Smooth muscle cell (in vitro differentiated cells): Measurements from ENCODE around the gene MAP3K4. TPM values are rescaled to one million over a fixed set of nuclear protein-coding genes. Genes with fewer than 3 reads are reported as not detected.

ENCODE experiments used
- DNase-seq: peaks from one replicate; lab custom pipeline; 2025; ENCODE audit not compliant: unreplicated experiment; lab: John Stamatoyannopoulos, UW
- H2AFZ ChIP-seq: fragments of 200-600 bp; sonication (generic); 2 replicates; pipeline ENCODE4 v1.6.0; 2016; ENCODE audit warnings: antibody characterized with exemption, low read depth, mild to moderate bottlenecking
- H3F3A ChIP-seq: fragments of 200-600 bp; sonication (generic); 2 replicates; pipeline ENCODE4 v1.6.0; 2017; ENCODE audit warnings: antibody characterized with exemption, low read depth
- H3K27ac ChIP-seq: fragments of 200-600 bp; sonication (generic); 2 replicates; pipeline ENCODE4 v1.5.1; 2016; ENCODE audit warnings: low read depth, mild to moderate bottlenecking
- H3K27me3 ChIP-seq: fragments of 200-600 bp; sonication (generic); 2 replicates; pipeline ENCODE4 v1.6.1; 2016; ENCODE audit warnings: low read depth, mild to moderate bottlenecking
- H3K36me3 ChIP-seq: fragments of 200-600 bp; sonication (generic); 2 replicates; pipeline ENCODE4 v1.5.1; 2016; ENCODE audit warnings: low read depth
- H3K4me1 ChIP-seq: fragments of 200-600 bp; sonication (generic); 2 replicates; pipeline ENCODE4 v1.5.1; 2016; ENCODE audit warnings: low read depth
- H3K4me2 ChIP-seq: fragments of 200-600 bp; sonication (generic); 2 replicates; pipeline ENCODE4 v1.6.0; 2016; ENCODE audit warnings: mild to moderate bottlenecking
- H3K4me3 ChIP-seq: fragments of 200-600 bp; sonication (generic); 2 replicates; pipeline ENCODE4 v1.5.1; 2016; ENCODE audit warnings: mild to moderate bottlenecking
- H3K79me2 ChIP-seq: fragments of 200-600 bp; sonication (generic); 2 replicates; pipeline ENCODE4 v1.6.0; 2016; ENCODE audit warnings: low read depth, mild to moderate bottlenecking
- H3K9ac ChIP-seq: fragments of 200-600 bp; sonication (generic); 2 replicates; pipeline ENCODE4 v1.6.0; 2016; ENCODE audit warnings: low read depth
- H3K9me3 ChIP-seq: fragments of 200-600 bp; sonication (generic); replicated peaks from 2 replicates; pipeline ENCODE4 v1.5.1; 2016; ENCODE audit warnings: low read depth
- H4K20me1 ChIP-seq: fragments of 200-600 bp; sonication (generic); 2 replicates; pipeline ENCODE4 v1.6.0; 2016; ENCODE audit warnings: low read depth
- WGBS: methylation state at CpG from one replicate; pipeline ENCODE4 v1.1.7; 2016; ENCODE audit warnings: low lambda C conversion rate; 5-methylcytosine and 5-hydroxymethylcytosine counted together
- polyA plus RNA-seq: library from polyadenylated mRNA; unstranded; fragments of >200 nt; fragmentation: Nextera tagmentation; extraction: Ambion mirVana; gene quantifications from 2 replicates; pipeline ENCODE4 v1.2.1, GENCODE V29; 2016
- total RNA-seq: library from RNA; depleted of rRNA; stranded (reverse); fragments of >200 nt; gene quantifications from 2 replicates; pipeline ENCODE4 v1.2.3, GENCODE V29; 2014
- TF ChIP-seq, protein P1 (sequence below): fragments of 200-600 bp; sonication (generic); IDR thresholded peaks from 2 replicates; pipeline ENCODE4 v1.5.1; 2017; ENCODE audit warnings: borderline replicate concordance, mild to moderate bottlenecking, antibody characterized with exemption; ENCODE audit not compliant: insufficient read depth, poor library complexity, severe bottlenecking

The MAP3K4 gene
- total and polyA plus RNA-seq, 2 experiments from 2014 or later = 14.3 to 29.5 TPM

GRCh38 chr6:161029195-161029809 lies 37.7 kb downstream of the MAP3K4 start:
- no peaks in the 10 kb centered on the region for H3K27me3 ChIP-seq
- H3K9me3 ChIP-seq = no peaks in the 10 kb centered on the region
- H4K20me1 ChIP-seq = no peaks in the 10 kb centered on the region
- TF ChIP-seq, protein P1, sequence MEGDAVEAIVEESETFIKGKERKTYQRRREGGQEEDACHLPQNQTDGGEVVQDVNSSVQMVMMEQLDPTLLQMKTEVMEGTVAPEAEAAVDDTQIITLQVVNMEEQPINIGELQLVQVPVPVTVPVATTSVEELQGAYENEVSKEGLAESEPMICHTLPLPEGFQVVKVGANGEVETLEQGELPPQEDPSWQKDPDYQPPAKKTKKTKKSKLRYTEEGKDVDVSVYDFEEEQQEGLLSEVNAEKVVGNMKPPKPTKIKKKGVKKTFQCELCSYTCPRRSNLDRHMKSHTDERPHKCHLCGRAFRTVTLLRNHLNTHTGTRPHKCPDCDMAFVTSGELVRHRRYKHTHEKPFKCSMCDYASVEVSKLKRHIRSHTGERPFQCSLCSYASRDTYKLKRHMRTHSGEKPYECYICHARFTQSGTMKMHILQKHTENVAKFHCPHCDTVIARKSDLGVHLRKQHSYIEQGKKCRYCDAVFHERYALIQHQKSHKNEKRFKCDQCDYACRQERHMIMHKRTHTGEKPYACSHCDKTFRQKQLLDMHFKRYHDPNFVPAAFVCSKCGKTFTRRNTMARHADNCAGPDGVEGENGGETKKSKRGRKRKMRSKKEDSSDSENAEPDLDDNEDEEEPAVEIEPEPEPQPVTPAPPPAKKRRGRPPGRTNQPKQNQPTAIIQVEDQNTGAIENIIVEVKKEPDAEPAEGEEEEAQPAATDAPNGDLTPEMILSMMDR = no peak
- H3K27ac ChIP-seq = peak overlapping the region; percentile 98
- 39% methylated on average over 8 of the region's 8 CpGs for WGBS
- DNase-seq = no peak
- H3K36me3 ChIP-seq = no peaks in the 10 kb centered on the region
- peaks cover 60% of the 10 kb centered on the region for H3K79me2 ChIP-seq
- H2AFZ ChIP-seq = no peak overlapping the region
- H3F3A ChIP-seq = peaks cover 3% of the 10 kb centered on the region
- H3K4me3 ChIP-seq = no peak overlapping the region
- peaks cover 52% of the 10 kb centered on the region for H3K4me1 ChIP-seq
- H3K9ac ChIP-seq = peak overlapping the region; percentile 82
- peak overlapping the region; percentile 76 for H3K4me2 ChIP-seq

GRCh38 chr6:161031721-161032495 lies 40.3 kb downstream of the MAP3K4 start:
- 37% methylated on average over 3 of the region's 3 CpGs for WGBS

GRCh38 chr6:161033667-161034066 lies 42.1 kb downstream of the MAP3K4 start:
- Histone ChIP-seq H3K36me3 (no peaks in the 10 kb centered on the region), H3K4me3 (peak overlapping the region; percentile 26), H2AFZ (no peak overlapping the region), H3K9me3 (no peaks in the 10 kb centered on the region), H3K79me2 (peaks cover 52% of the 10 kb centered on the region), H3K4me1 (peaks cover 48% of the 10 kb centered on the region), H3K4me2 (peak overlapping the region; percentile 80), H3K27ac (peak overlapping the region; percentile 98), H4K20me1 (no peaks in the 10 kb centered on the region), H3K9ac (peak overlapping the region; percentile 53), H3F3A (no peaks in the 10 kb centered on the region), H3K27me3 (no peaks in the 10 kb centered on the region)
- DNase-seq = no peak
- 48% methylated on average over 5 of the region's 5 CpGs for WGBS
- TF ChIP-seq, protein P1 = no peak

More at GRCh38 chr6:161031721-161032495, 40.3 kb downstream of the MAP3K4 start:
- DNase-seq = no peak
- H4K20me1 ChIP-seq = no peaks in the 10 kb centered on the region
- no peaks in the 10 kb centered on the region for H3K36me3 ChIP-seq
- peaks cover 3% of the 10 kb centered on the region for H3F3A ChIP-seq
- H3K9ac ChIP-seq = peak overlapping the region; percentile 46
- no peaks in the 10 kb centered on the region for H3K27me3 ChIP-seq
- H3K4me3 ChIP-seq = peak overlapping the region; percentile 0
- no peak overlapping the region for H2AFZ ChIP-seq
- H3K4me2 ChIP-seq = peak overlapping the region; percentile 76
- H3K9me3 ChIP-seq = no peaks in the 10 kb centered on the region
- peak overlapping the region; percentile 98 for H3K27ac ChIP-seq
- TF ChIP-seq, protein P1 = no peak
- H3K4me1 ChIP-seq = peaks cover 52% of the 10 kb centered on the region
- H3K79me2 ChIP-seq = peaks cover 63% of the 10 kb centered on the region
